Fibroblast of lung (primary cell): ENCODE data around the gene BACH1. TPM values are rescaled to one million over a fixed set of nuclear protein-coding genes. Genes with fewer than 3 reads are reported as not detected.

Experiments
- DNase-seq, 2 donors: peaks; one replicate each; pipeline versions ENCODE4 v3.0.0 to v3.0.0-alpha.2; 2010; ENCODE audit warnings: low read depth in 2 of 2
- H2AFZ ChIP-seq: 2 replicates; pipeline ENCODE4 v1.5.1; 2012; ENCODE audit warnings: low read length, control low read depth, inconsistent platforms
- H3K27ac ChIP-seq: 2 replicates; pipeline ENCODE4 v1.5.1; 2011; ENCODE audit warnings: low read length, control low read depth; ENCODE audit not compliant: insufficient read depth
- H3K27me3 ChIP-seq: 2 replicates; pipeline ENCODE4 v1.5.1; 2011; ENCODE audit warnings: mild to moderate bottlenecking, low read length; ENCODE audit not compliant: control insufficient read depth, insufficient read depth
- H3K36me3 ChIP-seq: 2 replicates; pipeline ENCODE4 v1.5.1; 2011; ENCODE audit warnings: low read length; ENCODE audit not compliant: control insufficient read depth, insufficient read depth
- H3K4me1 ChIP-seq: 2 replicates; pipeline ENCODE4 v1.5.1; 2011; ENCODE audit warnings: low read length; ENCODE audit not compliant: control insufficient read depth, insufficient read depth; ENCODE audit errors: extremely low read depth
- H3K4me2 ChIP-seq: 2 replicates; pipeline ENCODE4 v1.5.1; 2011; ENCODE audit warnings: low read length, control low read depth; ENCODE audit not compliant: insufficient read depth; ENCODE audit errors: extremely low read depth
- H3K4me3 ChIP-seq, 4 experiments: fragments of 200-600 bp in 1 of 4; sonication (generic) in 1 of 4; replicated peaks in 1 of 4; 2 replicates each; pipeline ENCODE4 v1.5.1; 2011 to 2016; ENCODE audit warnings: low read length in 4 of 4, low read depth in 3 of 4, mild to moderate bottlenecking in 3 of 4, control low read depth in 2 of 4, inconsistent platforms in 1 of 4, mixed read lengths in 1 of 4; ENCODE audit not compliant: insufficient read depth in 1 of 4; ENCODE audit errors: control extremely low read depth in 1 of 4
- H3K79me2 ChIP-seq: 2 replicates; pipeline ENCODE4 v1.5.1; 2012; ENCODE audit warnings: mild to moderate bottlenecking, low read length, inconsistent platforms; ENCODE audit not compliant: control insufficient read depth, insufficient read depth
- H3K9ac ChIP-seq: 2 replicates; pipeline ENCODE4 v1.5.1; 2011; ENCODE audit warnings: mild to moderate bottlenecking, low read length, control low read depth; ENCODE audit not compliant: insufficient read depth
- H3K9me3 ChIP-seq: 2 replicates; pipeline ENCODE4 v1.5.1; 2012; ENCODE audit warnings: low read depth, low read length; ENCODE audit not compliant: control insufficient read depth, insufficient read depth
- H4K20me1 ChIP-seq: 2 replicates; pipeline ENCODE4 v1.5.1; 2011; ENCODE audit warnings: low read length; ENCODE audit not compliant: control insufficient read depth, insufficient read depth; ENCODE audit errors: extremely low read depth
- EZH2 ChIP-seq: IDR thresholded peaks from 2 replicates; pipeline ENCODE4 v1.5.1; 2012; ENCODE audit warnings: low read length, control low read depth, mild to moderate bottlenecking; ENCODE audit errors: missing control alignments
- polyA plus RNA-seq, 2 donors: library from polyadenylated mRNA; depleted of rRNA in 1 of 2; stranded (reverse) in 1 of 2; unstranded in 1 of 2; fragments of >200 nt; gene quantifications; 2 replicates each; pipeline ENCODE4 v1.2.1, GENCODE V29; 2011 to 2012; ENCODE audit warnings: missing spikeins in 1 of 2
- total RNA-seq: library from RNA; depleted of rRNA; stranded (reverse); fragments of >200 nt; gene quantifications from 2 replicates; pipeline ENCODE4 v1.2.1, GENCODE V29; 2014
- TF ChIP-seq, protein P1 (sequence below), 2 donors: IDR thresholded peaks in 1 of 2; conservative IDR thresholded peaks in 1 of 2; 1 replicate in 1 of 2; 2 replicates in 1 of 2; pipeline ENCODE4 v1.5.1; 2011 to 2012; ENCODE audit warnings: low read length in 2 of 2, control low read depth in 1 of 2, inconsistent platforms in 1 of 2, low read depth in 1 of 2, mild to moderate bottlenecking in 1 of 2

The BACH1 gene
- total and polyA plus RNA-seq, 2 donors (not counting 1 experiment from before 2014, with no cell fraction given) = 38.2 to 127 TPM

DNA sequence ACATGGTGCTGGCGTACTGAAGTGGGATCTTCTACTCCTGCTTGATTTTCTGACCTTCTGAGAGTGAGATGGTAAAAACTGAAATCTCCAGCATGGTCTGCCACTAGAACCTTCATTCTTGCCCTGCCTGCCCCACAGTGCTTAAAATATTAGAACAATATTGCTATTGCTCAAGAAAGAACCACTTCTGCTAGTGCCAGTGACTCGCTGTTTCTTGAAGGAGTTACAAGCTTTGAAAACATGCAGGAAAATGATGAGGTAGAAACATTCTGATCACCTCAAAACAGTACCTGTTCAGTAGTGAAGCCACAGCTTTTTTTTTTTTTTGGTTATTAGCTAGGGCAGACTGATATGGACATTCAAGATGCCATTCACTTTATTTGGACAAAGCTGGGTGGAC is 95.3 kb downstream of the BACH1 start:
- H3K4me3 ChIP-seq = no peak overlapping the region
- H3K9me3 ChIP-seq = no peaks in the 10 kb centered on the region
- no peaks in the 10 kb centered on the region for H3K27me3 ChIP-seq
- no peak overlapping the region for H3K9ac ChIP-seq
- H3K27ac ChIP-seq = no peak overlapping the region
- no peak overlapping the region for H2AFZ ChIP-seq
- TF ChIP-seq, protein P1, sequence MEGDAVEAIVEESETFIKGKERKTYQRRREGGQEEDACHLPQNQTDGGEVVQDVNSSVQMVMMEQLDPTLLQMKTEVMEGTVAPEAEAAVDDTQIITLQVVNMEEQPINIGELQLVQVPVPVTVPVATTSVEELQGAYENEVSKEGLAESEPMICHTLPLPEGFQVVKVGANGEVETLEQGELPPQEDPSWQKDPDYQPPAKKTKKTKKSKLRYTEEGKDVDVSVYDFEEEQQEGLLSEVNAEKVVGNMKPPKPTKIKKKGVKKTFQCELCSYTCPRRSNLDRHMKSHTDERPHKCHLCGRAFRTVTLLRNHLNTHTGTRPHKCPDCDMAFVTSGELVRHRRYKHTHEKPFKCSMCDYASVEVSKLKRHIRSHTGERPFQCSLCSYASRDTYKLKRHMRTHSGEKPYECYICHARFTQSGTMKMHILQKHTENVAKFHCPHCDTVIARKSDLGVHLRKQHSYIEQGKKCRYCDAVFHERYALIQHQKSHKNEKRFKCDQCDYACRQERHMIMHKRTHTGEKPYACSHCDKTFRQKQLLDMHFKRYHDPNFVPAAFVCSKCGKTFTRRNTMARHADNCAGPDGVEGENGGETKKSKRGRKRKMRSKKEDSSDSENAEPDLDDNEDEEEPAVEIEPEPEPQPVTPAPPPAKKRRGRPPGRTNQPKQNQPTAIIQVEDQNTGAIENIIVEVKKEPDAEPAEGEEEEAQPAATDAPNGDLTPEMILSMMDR (conservative IDR thresholded peaks at IDR 0.05 in 1 of 2, IDR thresholded peaks at IDR 0.05 in 1 of 2; ENCODE audit: low read depth in 1 of 2, low read length in 2 of 2) = no peak
- TF ChIP-seq EZH2 = no peak
- no peaks in the 10 kb centered on the region for H3K4me1 ChIP-seq
- no peak overlapping the region for H3K4me2 ChIP-seq
- H3K36me3 ChIP-seq = no peaks in the 10 kb centered on the region
- DNase-seq = no peak
- no peaks in the 10 kb centered on the region for H4K20me1 ChIP-seq
- H3K79me2 ChIP-seq = no peaks in the 10 kb centered on the region

Other genes starting within 250 kb of the BACH1 start
- 207 and 230 TPM in 2 replicates for gene CCT8, start 225.3 kb upstream of the BACH1 start, total RNA-seq
- gene CCT8, start 225.3 kb upstream of the BACH1 start, polyA plus RNA-seq = 209 and 286 TPM in 2 replicates
- 50.6 and 176 TPM in 2 replicates for gene MAP3K7CL, start 168.3 kb upstream of the BACH1 start, total RNA-seq
- 58.3 and 91.7 TPM in 2 replicates for gene MAP3K7CL, start 168.3 kb upstream of the BACH1 start, polyA plus RNA-seq